SU-DHL-6 (cell line): ENCODE results near the gene SYCN.

Source experiments
- H2AFZ ChIP-seq: fragments of 200-600 bp; sonication (generic); 2 replicates; pipeline ENCODE4 v1.6.1; 2014; ENCODE audit warnings: low read depth, mild to moderate bottlenecking, moderate library complexity, mixed read lengths, antibody characterized with exemption, low read length; ENCODE audit not compliant: severe bottlenecking
- H3F3A ChIP-seq: fragments of 200-600 bp; shearing (Covaris generic); 2 replicates; pipeline ENCODE4 v1.6.0; 2016; ENCODE audit warnings: antibody characterized with exemption, mild to moderate bottlenecking; ENCODE audit not compliant: insufficient read depth
- H3K27ac ChIP-seq: fragments of 200-600 bp; sonication (generic); 2 replicates; pipeline ENCODE4 v1.5.1; 2016; ENCODE audit warnings: low read depth, mild to moderate bottlenecking, low read length, moderate library complexity, mixed read lengths
- H3K27me3 ChIP-seq: fragments of 200-600 bp; sonication (generic), shearing (Covaris generic); 2 replicates; pipeline ENCODE4 v1.6.0; 2014; ENCODE audit warnings: mild to moderate bottlenecking, low read length
- H3K36me3 ChIP-seq: fragments of 200-600 bp; sonication (generic); 2 replicates; pipeline ENCODE4 v1.6.1; 2014; ENCODE audit warnings: mild to moderate bottlenecking, low read length, mixed read lengths
- H3K4me2 ChIP-seq: fragments of 300-600, 200-600 bp; shearing (Covaris generic), sonication (generic); 2 replicates; pipeline ENCODE4 v1.6.0; 2014; ENCODE audit warnings: low read length, low read depth, mild to moderate bottlenecking; ENCODE audit not compliant: poor library complexity, severe bottlenecking
- H3K4me3 ChIP-seq: fragments of 200-600 bp; sonication (generic); 2 replicates; pipeline ENCODE4 v1.5.1; 2014; ENCODE audit warnings: antibody characterized with exemption, low read length, mild to moderate bottlenecking, mixed read lengths; ENCODE audit not compliant: insufficient read depth, poor library complexity, severe bottlenecking
- H3K79me2 ChIP-seq: fragments of 200-600 bp; sonication (generic); 2 replicates; pipeline ENCODE4 v1.6.1; 2014; ENCODE audit warnings: mild to moderate bottlenecking, low read length, moderate library complexity; ENCODE audit not compliant: insufficient read depth
- H3K9ac ChIP-seq: fragments of 200-600 bp; sonication (generic); 2 replicates; pipeline ENCODE4 v1.7.0; 2014; ENCODE audit warnings: mild to moderate bottlenecking, low read length
- H3K9me2 ChIP-seq: fragments of 200-600 bp; sonication (generic); replicated peaks from 2 replicates; pipeline ENCODE4 v1.6.1; 2014; ENCODE audit warnings: low read length; ENCODE audit not compliant: insufficient read depth
- H3K9me3 ChIP-seq: fragments of 200-600 bp; sonication (generic); 2 replicates; pipeline ENCODE4 v1.6.1; 2014; ENCODE audit warnings: low read length, mixed read lengths; ENCODE audit not compliant: insufficient read depth
- H4K20me1 ChIP-seq: fragments of 200-600 bp; sonication (generic); 2 replicates; pipeline ENCODE4 v1.6.1; 2014; ENCODE audit warnings: low read depth, mild to moderate bottlenecking, antibody characterized with exemption, low read length, moderate library complexity, mixed read lengths
- EZH2phosphoT487 ChIP-seq: fragments of 200-600 bp; sonication (generic), shearing (Covaris generic); conservative IDR thresholded peaks from 2 replicates; pipeline ENCODE4 v1.6.1; 2018; ENCODE audit warnings: mild to moderate bottlenecking, antibody characterized with exemption, low read length, moderate library complexity, mixed read lengths
- TF ChIP-seq, protein P1 (sequence below): fragments of 200-600 bp; sonication (generic); IDR thresholded peaks from one replicate; pipeline ENCODE4 v1.5.1; 2017; ENCODE audit warnings: antibody characterized with exemption, mild to moderate bottlenecking, low read length, moderate library complexity; ENCODE audit not compliant: insufficient read depth, poor library complexity, severe bottlenecking

Gene SYCN

DNA sequence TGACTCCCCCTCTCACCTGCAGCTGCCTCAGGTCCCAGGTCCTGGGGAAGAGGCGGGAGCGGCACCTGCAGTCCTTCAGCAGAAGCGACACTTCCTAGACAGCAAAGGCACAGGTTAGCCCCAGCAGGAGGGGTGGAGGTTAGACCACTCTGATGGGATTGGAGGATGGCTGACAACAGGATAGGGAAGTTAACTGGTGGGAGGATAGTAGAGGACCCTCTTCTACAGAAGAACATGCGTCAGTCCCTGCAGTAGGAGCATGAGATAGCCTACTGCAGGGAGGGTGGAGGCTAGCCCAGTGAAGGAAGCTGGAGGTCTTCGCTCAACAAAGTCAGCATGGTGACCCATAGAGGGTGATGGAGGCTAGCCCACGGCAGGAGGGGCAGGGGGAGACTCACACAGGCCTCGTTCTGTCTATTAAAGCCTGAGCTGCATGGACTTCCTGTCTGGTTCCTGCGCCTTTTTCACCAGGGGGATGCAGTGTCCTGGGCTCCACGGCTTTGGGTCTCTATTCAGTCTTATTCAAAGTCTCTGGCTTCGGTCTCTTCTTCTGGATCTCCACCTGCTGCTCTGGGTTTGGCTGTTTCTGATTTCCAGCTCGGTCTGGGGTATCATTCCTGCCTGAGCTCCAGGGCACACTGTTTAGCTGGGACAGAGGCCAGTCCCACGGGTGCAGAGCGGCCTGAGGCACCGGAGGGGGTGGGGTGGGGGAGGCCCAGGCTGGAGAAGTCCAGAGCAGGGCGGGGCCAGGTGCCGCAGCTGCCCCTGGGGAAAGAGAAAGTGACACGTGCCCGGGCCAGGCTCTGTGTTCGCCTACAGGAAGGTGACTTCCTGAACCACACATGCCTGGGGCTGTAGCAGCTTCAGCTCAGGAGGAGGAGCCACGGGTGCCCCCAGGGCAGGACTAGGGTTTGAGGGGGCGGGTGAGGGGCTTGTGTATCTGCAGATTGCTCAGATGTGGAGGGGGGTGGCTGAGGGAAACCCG lies 33.4 kb upstream of the SYCN start:
- H3K27me3 ChIP-seq = no peaks in the 10 kb centered on the region

DNA sequence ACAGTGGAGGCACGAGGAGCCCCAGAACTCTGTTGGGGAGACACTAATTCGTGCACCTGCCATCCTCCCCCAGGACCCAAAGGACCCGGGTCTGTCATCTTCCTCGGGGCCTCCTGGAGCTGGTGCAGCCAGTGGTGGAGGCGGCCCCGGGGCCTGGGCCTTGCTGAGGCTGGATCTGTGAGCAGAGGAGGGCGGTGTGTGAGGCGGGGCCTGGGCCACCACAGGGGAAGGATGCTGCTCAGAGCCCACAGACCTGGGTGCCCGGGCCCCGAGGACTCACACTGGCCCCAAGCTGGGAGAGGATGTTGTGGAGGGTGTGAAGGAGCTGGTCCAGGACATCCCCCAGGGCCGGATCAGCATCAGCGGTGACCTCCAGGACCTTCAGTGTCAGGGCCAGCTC lies 32.5 kb upstream of the SYCN start:
- Histone ChIP-seq H3K27ac (no peak overlapping the region), H3F3A (no peaks in the 10 kb centered on the region), H3K36me3 (no peaks in the 10 kb centered on the region), H3K9me3 (no peaks in the 10 kb centered on the region), H3K9me2 (no peaks in the 10 kb centered on the region), H3K4me2 (no peak overlapping the region), H3K9ac (no peak overlapping the region), H4K20me1 (no peaks in the 10 kb centered on the region), H3K27me3 (no peaks in the 10 kb centered on the region), H2AFZ (no peak overlapping the region), H3K79me2 (no peaks in the 10 kb centered on the region), H3K4me3 (no peak overlapping the region)
- TF ChIP-seq, protein P1, sequence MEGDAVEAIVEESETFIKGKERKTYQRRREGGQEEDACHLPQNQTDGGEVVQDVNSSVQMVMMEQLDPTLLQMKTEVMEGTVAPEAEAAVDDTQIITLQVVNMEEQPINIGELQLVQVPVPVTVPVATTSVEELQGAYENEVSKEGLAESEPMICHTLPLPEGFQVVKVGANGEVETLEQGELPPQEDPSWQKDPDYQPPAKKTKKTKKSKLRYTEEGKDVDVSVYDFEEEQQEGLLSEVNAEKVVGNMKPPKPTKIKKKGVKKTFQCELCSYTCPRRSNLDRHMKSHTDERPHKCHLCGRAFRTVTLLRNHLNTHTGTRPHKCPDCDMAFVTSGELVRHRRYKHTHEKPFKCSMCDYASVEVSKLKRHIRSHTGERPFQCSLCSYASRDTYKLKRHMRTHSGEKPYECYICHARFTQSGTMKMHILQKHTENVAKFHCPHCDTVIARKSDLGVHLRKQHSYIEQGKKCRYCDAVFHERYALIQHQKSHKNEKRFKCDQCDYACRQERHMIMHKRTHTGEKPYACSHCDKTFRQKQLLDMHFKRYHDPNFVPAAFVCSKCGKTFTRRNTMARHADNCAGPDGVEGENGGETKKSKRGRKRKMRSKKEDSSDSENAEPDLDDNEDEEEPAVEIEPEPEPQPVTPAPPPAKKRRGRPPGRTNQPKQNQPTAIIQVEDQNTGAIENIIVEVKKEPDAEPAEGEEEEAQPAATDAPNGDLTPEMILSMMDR = no peak
- no peak for TF ChIP-seq EZH2phosphoT487

More for the DNA sequence above, 33.4 kb upstream of the SYCN start:
- Histone ChIP-seq H2AFZ (peak overlapping the region; percentile 68), H3K4me2 (peak overlapping the region; percentile 35), H4K20me1 (no peaks in the 10 kb centered on the region), H3K9me3 (no peaks in the 10 kb centered on the region), H3K9me2 (no peaks in the 10 kb centered on the region), H3K27ac (no peak overlapping the region), H3K4me3 (no peak overlapping the region), H3F3A (no peaks in the 10 kb centered on the region), H3K79me2 (no peaks in the 10 kb centered on the region), H3K36me3 (no peaks in the 10 kb centered on the region), H3K9ac (no peak overlapping the region; the same call in 1 of the 2 replicates)
- TF ChIP-seq, protein P1 = no peak
- TF ChIP-seq EZH2phosphoT487 = no peak

DNA sequence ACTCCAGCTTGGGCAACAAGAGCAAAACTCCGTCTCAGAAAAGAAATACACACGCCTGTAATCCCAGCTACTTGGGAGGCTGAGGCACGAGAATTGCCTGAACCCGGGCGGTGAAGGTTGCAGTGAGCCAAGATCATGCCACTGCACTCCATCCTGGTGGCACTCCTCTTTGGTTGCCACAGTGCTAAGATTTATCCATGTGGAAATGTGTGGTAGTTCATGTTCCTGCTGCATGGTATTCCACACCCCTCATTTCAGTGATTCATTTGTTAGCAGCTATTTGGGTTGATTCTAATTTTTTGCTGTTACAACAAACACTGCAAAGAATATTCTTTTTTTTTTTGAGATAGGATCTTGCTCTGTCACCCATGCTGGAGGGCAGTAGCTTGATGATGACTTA lies 28.6 kb upstream of the SYCN start:
- H3K9ac ChIP-seq = no peak overlapping the region
- no peaks in the 10 kb centered on the region for H4K20me1 ChIP-seq
- H3F3A ChIP-seq = no peaks in the 10 kb centered on the region
- H3K27me3 ChIP-seq = no peaks in the 10 kb centered on the region
- no peak overlapping the region for H3K4me3 ChIP-seq
- no peaks in the 10 kb centered on the region for H3K9me3 ChIP-seq
- no peak overlapping the region for H3K27ac ChIP-seq
- H3K9me2 ChIP-seq = no peaks in the 10 kb centered on the region
- no peak overlapping the region for H3K4me2 ChIP-seq
- TF ChIP-seq EZH2phosphoT487 = no peak
- TF ChIP-seq, protein P1 = no peak
- no peaks in the 10 kb centered on the region for H3K36me3 ChIP-seq
- no peak overlapping the region for H2AFZ ChIP-seq
- no peaks in the 10 kb centered on the region for H3K79me2 ChIP-seq
